ENCODE data around the gene ANP32D.
"Not testable (repeated sequence)": the region's sequence is repeated elsewhere in the genome, so short reads cannot be mapped to it uniquely, and the experiment has no call there.

ANP32D gene

GRCh38 chr12:48508987-48509386 lies 36.6 kb downstream of the ANP32D start:
- DNase-seq = no peak

DNA sequence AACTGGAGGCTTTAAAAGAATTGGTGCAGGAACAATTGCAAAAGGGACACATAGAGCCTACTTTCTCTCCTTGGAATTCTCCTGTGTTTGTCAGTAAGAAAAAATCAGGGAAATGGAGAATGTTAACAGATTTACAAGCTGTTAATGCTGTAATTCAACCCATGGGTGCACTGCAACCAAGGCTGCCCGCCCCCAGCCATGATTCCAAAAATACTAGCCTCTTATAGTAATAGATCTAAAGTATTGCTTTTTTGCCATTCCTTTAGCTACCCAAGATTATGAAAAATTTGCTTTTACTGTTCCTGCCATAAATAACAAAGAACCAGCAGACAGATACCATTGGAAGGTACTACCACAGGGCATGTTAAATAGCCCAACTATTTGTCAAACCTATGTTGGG lies 37.8 kb downstream of the ANP32D start:
- no peak for DNase-seq

DNA sequence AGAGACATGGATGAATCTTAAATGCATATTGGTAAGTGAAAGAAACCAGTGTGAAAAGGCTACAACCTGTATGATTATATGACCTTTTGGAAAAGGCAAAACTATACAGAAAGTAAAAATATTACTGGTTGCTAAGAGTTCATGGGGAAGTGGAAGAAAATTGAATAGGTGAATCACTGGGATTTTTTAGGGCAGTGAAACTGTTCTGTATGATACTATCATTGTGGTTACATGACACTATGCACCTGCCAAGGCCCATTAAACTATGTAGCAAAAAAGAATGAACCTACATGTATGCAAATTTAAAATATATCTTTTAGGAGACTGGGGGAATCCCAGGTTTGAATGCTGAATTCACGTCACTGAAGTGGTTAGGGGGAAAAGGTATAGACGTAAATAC lies 40.5 kb downstream of the ANP32D start:
- DNase-seq = no peak

GRCh38 chr12:48514728-48515127 lies 42.4 kb downstream of the ANP32D start:
- DNase-seq = no peak

- DNase-seq = not testable (repeated sequence)
Measured at GRCh38 chr12:48520381-48520780, 48.0 kb downstream of the ANP32D start.

Data from NCI-H510A (cell line).